Neuronal stem cell (in vitro differentiated cells): ENCODE measurements around the gene SLC38A2.

Source experiments
- DNase-seq: peaks from one replicate; pipeline ENCODE4 v3.0.0-alpha.2; 2013; ENCODE audit warnings: low spot score
- H2AFZ ChIP-seq: one replicate; pipeline ENCODE4 v1.6.1; 2013; ENCODE audit warnings: mild to moderate bottlenecking, low read length, inconsistent platforms
- H2AK5ac ChIP-seq: 2 replicates; pipeline ENCODE4 v1.6.1; 2013; ENCODE audit warnings: low read depth, mild to moderate bottlenecking, inconsistent platforms, low read length, moderate library complexity, mixed read lengths
- H2BK120ac ChIP-seq: 2 replicates; pipeline ENCODE4 v1.6.1; 2013; ENCODE audit warnings: low read depth, mild to moderate bottlenecking, inconsistent platforms, low read length, moderate library complexity, mixed read lengths
- H2BK12ac ChIP-seq: one replicate; pipeline ENCODE4 v1.6.1; 2013; ENCODE audit warnings: low read length, inconsistent platforms
- H2BK15ac ChIP-seq: 2 replicates; pipeline ENCODE4 v1.6.1; 2013; ENCODE audit warnings: mild to moderate bottlenecking, low read length, inconsistent platforms, mixed read lengths
- H2BK5ac ChIP-seq: one replicate; pipeline ENCODE4 v1.6.1; 2013; ENCODE audit warnings: inconsistent platforms, mild to moderate bottlenecking, low read length, moderate library complexity
- H3K14ac ChIP-seq: one replicate; pipeline ENCODE4 v1.6.1; 2013; ENCODE audit warnings: low read length, inconsistent platforms
- H3K18ac ChIP-seq: 2 replicates; pipeline ENCODE4 v1.6.1; 2013; ENCODE audit warnings: low read length, inconsistent platforms
- H3K23ac ChIP-seq: 2 replicates; pipeline ENCODE4 v1.6.1; 2013; ENCODE audit warnings: low read depth, mild to moderate bottlenecking, mixed read lengths, low read length, inconsistent platforms; ENCODE audit not compliant: poor library complexity
- H3K27ac ChIP-seq: replicated peaks from 3 replicates; pipeline ENCODE4 v1.5.1; 2013; ENCODE audit warnings: low read length, inconsistent platforms
- H3K27me3 ChIP-seq, 3 experiments: 2 replicates each; pipeline ENCODE4 v1.6.1; 2013; ENCODE audit warnings: low read length in 3 of 3, mild to moderate bottlenecking in 2 of 3, inconsistent platforms in 1 of 3, low read depth in 1 of 3, mixed read lengths in 1 of 3, moderate library complexity in 1 of 3; ENCODE audit not compliant: control insufficient read depth in 3 of 3, insufficient read depth in 3 of 3
- H3K36me3 ChIP-seq, 2 donors: replicated peaks in 1 of 2; 2 replicates each; pipeline ENCODE4 v1.6.1; 2013; ENCODE audit warnings: low read length in 2 of 2; ENCODE audit not compliant: control insufficient read depth in 2 of 2, insufficient read depth in 2 of 2
- H3K4ac ChIP-seq: 2 replicates; pipeline ENCODE4 v1.6.1; 2013; ENCODE audit warnings: inconsistent platforms, mild to moderate bottlenecking, low read length, moderate library complexity
- H3K4me1 ChIP-seq, 2 donors: 1 replicate in 1 of 2; 2 replicates in 1 of 2; pipeline ENCODE4 v1.6.1; 2013; ENCODE audit warnings: low read length in 2 of 2, low read depth in 1 of 2; ENCODE audit not compliant: control insufficient read depth in 2 of 2, insufficient read depth in 1 of 2
- H3K4me2 ChIP-seq: one replicate; pipeline ENCODE4 v1.6.1; 2013; ENCODE audit warnings: mild to moderate bottlenecking, low read length, inconsistent platforms; ENCODE audit not compliant: insufficient read depth, poor library complexity, severe bottlenecking
- H3K4me3 ChIP-seq, 2 donors: 2 replicates each; pipeline ENCODE4 v1.5.1; 2013; ENCODE audit warnings: low read length in 2 of 2, mild to moderate bottlenecking in 2 of 2, inconsistent platforms in 1 of 2, moderate library complexity in 1 of 2
- H3K79me1 ChIP-seq: one replicate; pipeline ENCODE4 v1.6.1; 2013; ENCODE audit warnings: low read depth, mild to moderate bottlenecking, inconsistent platforms, low read length, moderate library complexity
- H3K9ac ChIP-seq: one replicate; pipeline ENCODE4 v1.6.1; 2013; ENCODE audit warnings: mild to moderate bottlenecking, low read depth, low read length, inconsistent platforms; ENCODE audit not compliant: poor library complexity
- H3K9me3 ChIP-seq, 2 donors: replicated peaks in 1 of 2; 2 replicates each; pipeline versions ENCODE3 to v1.6.1; 2013; ENCODE audit warnings: low read length in 2 of 2, mild to moderate bottlenecking in 2 of 2, inconsistent platforms in 1 of 2, low read depth in 1 of 2, mixed read lengths in 1 of 2, moderate library complexity in 1 of 2; ENCODE audit not compliant: control insufficient read depth in 2 of 2, insufficient read depth in 1 of 2
- H4K8ac ChIP-seq: one replicate; pipeline ENCODE4 v1.6.1; 2013; ENCODE audit warnings: low read depth, mild to moderate bottlenecking, inconsistent platforms, low read length, moderate library complexity
- H4K91ac ChIP-seq: one replicate; pipeline ENCODE4 v1.6.1; 2013; ENCODE audit warnings: low read length, low read depth, mild to moderate bottlenecking, inconsistent platforms; ENCODE audit not compliant: poor library complexity
- WGBS, 2 donors: extraction: QIAGEN DNeasy Blood & Tissue Kit; methylation state at CpG; one replicate each; pipeline ENCODE4 v1.1.7; 2013; ENCODE audit warnings: missing lambda C conversion rate in 2 of 2, mixed read lengths in 1 of 2; ENCODE audit not compliant: insufficient read length in 2 of 2, insufficient replicate concordance in 1 of 2; ENCODE audit errors: extremely low coverage in 2 of 2; 5-methylcytosine and 5-hydroxymethylcytosine counted together

SLC38A2 gene

DNA sequence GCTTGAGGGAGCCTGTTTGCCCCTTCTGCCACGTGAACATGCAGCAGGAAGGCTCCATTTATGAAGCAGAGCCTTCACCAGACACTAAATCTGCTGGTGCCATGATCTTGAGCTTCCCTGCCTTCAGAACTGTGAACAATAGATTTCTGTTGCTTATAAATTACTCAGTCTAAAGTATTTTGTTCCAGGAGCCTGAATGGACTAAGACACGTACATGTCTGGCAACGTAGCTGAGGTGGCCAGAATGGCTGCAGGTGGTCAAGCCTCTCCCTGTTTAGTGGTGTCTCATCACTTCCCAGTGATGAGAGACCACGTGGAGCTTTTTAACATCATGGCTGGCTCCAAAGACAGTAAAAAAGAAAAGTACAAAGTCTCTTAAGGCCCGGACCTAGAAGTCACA is 32.2 kb upstream of the SLC38A2 start:
- H3K27me3 ChIP-seq = peaks cover 0 to 17% (median 0%) of the 10 kb centered on the region in 3 experiments
- no peak overlapping the region for H2BK15ac ChIP-seq
- H2AK5ac ChIP-seq = no peak overlapping the region
- H2AFZ ChIP-seq = no peak overlapping the region
- H2BK12ac ChIP-seq = no peak overlapping the region
- DNase-seq = no peak
- no peak overlapping the region for H3K18ac ChIP-seq
- no peak overlapping the region for H3K23ac ChIP-seq
- no peak overlapping the region for H2BK120ac ChIP-seq
- H3K9me3 ChIP-seq = peaks cover 0 to 2% of the 10 kb centered on the region in 2 donors
- H3K27ac ChIP-seq = no peak overlapping the region
- no peak overlapping the region for H3K4me3 ChIP-seq
- no peak overlapping the region for H2BK5ac ChIP-seq
- WGBS, 2 donors = no CpG with 5 or more reads among the region's 5 CpGs
- H3K4ac ChIP-seq = no peak overlapping the region
- H3K4me1 ChIP-seq = no peaks in the 10 kb centered on the region
- H3K79me1 ChIP-seq = no peaks in the 10 kb centered on the region
- H3K36me3 ChIP-seq = no peaks in the 10 kb centered on the region
- no peak overlapping the region for H3K9ac ChIP-seq
- H4K91ac ChIP-seq = no peak overlapping the region
- no peak overlapping the region for H3K14ac ChIP-seq
- no peak overlapping the region for H4K8ac ChIP-seq
- H3K4me2 ChIP-seq = no peak overlapping the region

DNA sequence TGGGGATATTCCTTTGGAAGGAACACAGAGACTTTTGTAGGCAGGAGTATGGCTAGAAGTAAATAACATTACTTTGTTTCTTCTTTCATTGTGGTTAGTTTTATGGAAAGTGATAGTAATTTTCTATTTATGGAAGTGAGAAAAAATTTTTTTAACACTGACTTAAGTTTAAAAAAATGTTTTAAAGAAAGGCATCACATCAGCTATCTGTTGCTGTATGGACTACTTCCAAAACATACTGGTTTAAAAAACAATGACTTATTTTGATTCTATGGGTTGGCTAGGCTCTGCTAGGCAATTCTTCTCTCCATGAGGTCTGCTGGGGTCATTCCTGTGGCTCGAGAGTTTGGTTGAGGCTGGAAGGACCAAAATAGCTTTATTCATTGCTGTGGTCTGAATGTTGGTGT is 31.7 kb upstream of the SLC38A2 start:
- Histone ChIP-seq H3K4me3 (no peak overlapping the region), H3K9me3 (peaks cover 0 to 2% of the 10 kb centered on the region in 2 donors), H2BK12ac (no peak overlapping the region), H3K23ac (no peak overlapping the region), H2AFZ (no peak overlapping the region), H3K18ac (no peak overlapping the region), H3K4me1 (no peaks in the 10 kb centered on the region), H3K27me3 (peaks cover 0 to 15% (median 0%) of the 10 kb centered on the region in 3 experiments), H3K36me3 (no peaks in the 10 kb centered on the region), H3K4ac (no peak overlapping the region), H2BK120ac (no peak overlapping the region), H3K14ac (no peak overlapping the region), H2BK5ac (no peak overlapping the region), H4K91ac (no peak overlapping the region), H3K4me2 (no peak overlapping the region), H4K8ac (no peak overlapping the region), H3K9ac (no peak overlapping the region), H2BK15ac (no peak overlapping the region), H3K79me1 (no peaks in the 10 kb centered on the region), H2AK5ac (no peak overlapping the region), H3K27ac (no peak overlapping the region)
- DNase-seq = no peak
- WGBS, 2 donors = no CpG with 5 or more reads among the region's 1 CpG

DNA sequence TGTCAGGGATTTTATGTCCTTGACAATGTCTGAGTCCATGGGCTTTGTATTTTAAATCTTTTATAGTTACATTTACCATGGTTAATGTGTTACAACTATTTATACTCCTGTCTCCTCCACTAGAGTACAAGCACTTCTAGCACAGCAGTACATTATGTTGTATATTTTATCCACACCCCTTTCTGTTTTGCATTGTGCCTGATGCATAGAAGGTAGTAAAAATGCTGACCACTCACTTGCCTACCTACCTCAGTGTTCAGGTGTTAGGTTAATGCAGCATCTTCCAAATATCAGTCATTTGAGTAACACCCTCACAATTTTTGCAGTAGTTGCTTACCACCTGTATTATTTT is 31.1 kb upstream of the SLC38A2 start:
- H3K9me3 ChIP-seq = peaks cover 0 to 2% of the 10 kb centered on the region in 2 donors
- DNase-seq = no peak
- H3K18ac ChIP-seq = no peak overlapping the region
- no peak overlapping the region for H3K27ac ChIP-seq
- H2BK5ac ChIP-seq = no peak overlapping the region
- peaks cover 0 to 10% (median 0%) of the 10 kb centered on the region in 3 experiments for H3K27me3 ChIP-seq
- no peak overlapping the region for H2BK15ac ChIP-seq
- H2BK120ac ChIP-seq = no peak overlapping the region
- H2AFZ ChIP-seq = no peak overlapping the region
- no peak overlapping the region for H2BK12ac ChIP-seq
- H3K79me1 ChIP-seq = no peaks in the 10 kb centered on the region
- H3K36me3 ChIP-seq = no peaks in the 10 kb centered on the region
- H2AK5ac ChIP-seq = no peak overlapping the region
- no peak overlapping the region for H4K91ac ChIP-seq
- no peak overlapping the region for H3K9ac ChIP-seq
- no peak overlapping the region for H3K14ac ChIP-seq
- H3K4me1 ChIP-seq = no peaks in the 10 kb centered on the region
- no peak overlapping the region for H3K4me2 ChIP-seq
- no peak overlapping the region for H3K4ac ChIP-seq
- no peak overlapping the region for H3K4me3 ChIP-seq
- H3K23ac ChIP-seq = no peak overlapping the region
- H4K8ac ChIP-seq = no peak overlapping the region

DNA sequence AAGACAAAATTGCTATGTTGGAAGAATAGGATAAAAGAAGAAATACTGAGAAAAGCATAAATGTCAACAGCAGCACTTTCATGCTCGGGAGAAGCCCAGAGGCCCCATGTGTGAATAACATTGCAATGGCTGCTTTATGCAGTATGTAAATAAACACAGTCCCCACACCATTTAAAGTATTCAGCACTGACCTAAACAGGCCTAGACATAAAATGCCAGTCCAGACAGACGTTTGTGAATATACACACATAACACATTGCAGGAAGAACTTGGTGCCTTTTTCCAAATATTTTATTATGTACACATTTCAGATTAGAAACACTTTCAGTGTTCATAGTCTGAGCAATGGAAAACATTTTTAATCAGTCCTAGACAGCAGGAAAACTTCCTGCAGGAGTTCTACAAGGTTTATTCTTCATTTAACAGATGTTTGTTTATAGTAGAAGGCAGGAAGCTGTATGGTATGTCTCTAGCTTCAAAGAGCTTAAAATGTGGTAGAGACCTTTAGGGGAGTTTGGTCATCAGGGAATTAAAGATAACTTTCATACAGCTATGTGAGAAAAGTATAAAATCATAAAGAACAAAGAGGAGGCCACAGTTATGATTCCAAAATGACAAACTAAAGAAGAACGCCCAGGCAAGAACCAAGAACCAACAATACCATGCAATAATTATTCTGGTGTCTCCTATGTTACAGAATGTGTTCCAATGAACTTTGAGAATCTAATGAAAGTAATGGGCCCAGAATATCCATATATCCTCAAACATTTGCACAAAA is 30.6 kb upstream of the SLC38A2 start:
- H3K27ac ChIP-seq = no peak overlapping the region

More for the DNA sequence above, 30.6 kb upstream of the SLC38A2 start:
- Histone ChIP-seq H2AFZ (peak overlapping the region; percentile 5), H3K14ac (no peak overlapping the region), H2BK15ac (no peak overlapping the region), H2BK5ac (no peak overlapping the region), H3K9me3 (peaks cover 0 to 2% of the 10 kb centered on the region in 2 donors), H2BK120ac (no peak overlapping the region), H3K23ac (no peak overlapping the region), H3K4me2 (no peak overlapping the region), H3K4me3 (no peak overlapping the region), H3K27me3 (peaks cover 0 to 5% (median 0%) of the 10 kb centered on the region in 3 experiments), H3K36me3 (no peaks in the 10 kb centered on the region), H3K9ac (no peak overlapping the region), H3K4ac (no peak overlapping the region), H3K79me1 (no peaks in the 10 kb centered on the region), H3K18ac (no peak overlapping the region), H3K4me1 (no peaks in the 10 kb centered on the region), H4K8ac (no peak overlapping the region), H2BK12ac (no peak overlapping the region), H2AK5ac (no peak overlapping the region), H4K91ac (no peak overlapping the region)
- WGBS, 2 donors = no CpG with 5 or more reads among the region's 3 CpGs
- no peak for DNase-seq
